Thoracic aorta (tissue), 2 donors: ENCODE results near the gene RAB1B. TPM values are rescaled to one million over a fixed set of nuclear protein-coding genes. Genes with fewer than 3 reads are reported as not detected.
A peak's percentile ranks its signal among the peaks of the same experiment; 100 is the strongest.

Experiments
- ATAC-seq: fragments of 150-250 bp; one replicate; pipeline ENCODE4 v1.8.0; 2017; ENCODE audit warnings: low read depth; ENCODE audit not compliant: insufficient number of reproducible peaks, low FRiP score
- DNase-seq: peaks from one replicate; pipeline ENCODE4 v3.0.0-alpha.2; 2020; ENCODE audit warnings: low spot score
- H3K27ac ChIP-seq, 2 donors: fragments of 200-600 bp; sonication (generic); 1 replicate in 1 of 2; 2 replicates in 1 of 2; pipeline ENCODE4 v1.5.1; 2016; ENCODE audit warnings: mild to moderate bottlenecking in 2 of 2, moderate library complexity in 2 of 2
- H3K27me3 ChIP-seq: fragments of 200-600 bp; sonication (generic); replicated peaks from 2 replicates; pipeline ENCODE4 v1.6.0; 2016; ENCODE audit warnings: mild to moderate bottlenecking; ENCODE audit not compliant: insufficient read depth
- H3K36me3 ChIP-seq: fragments of 200-600 bp; sonication (generic); one replicate; pipeline ENCODE4 v1.5.1; 2016
- H3K4me1 ChIP-seq, 2 donors: fragments of 200-600 bp; sonication (generic); 1 replicate in 1 of 2; 2 replicates in 1 of 2; pipeline versions ENCODE4 v1.5.1 to v1.6.0; 2016; ENCODE audit warnings: low read depth in 2 of 2, mild to moderate bottlenecking in 1 of 2; ENCODE audit not compliant: control insufficient read depth in 1 of 2
- H3K4me3 ChIP-seq: fragments of 200-600 bp; sonication (generic); 2 replicates; pipeline ENCODE4 v1.5.1; 2016; ENCODE audit warnings: mild to moderate bottlenecking
- H3K9me3 ChIP-seq: fragments of 200-600 bp; sonication (generic); 2 replicates; pipeline ENCODE4 v1.5.1; 2016
- total RNA-seq, 2 donors: library from RNA; depleted of rRNA; stranded (reverse); fragments of >200 nt; gene quantifications; one replicate each; pipeline versions ENCODE4 v1.1.0 to v1.2.3, GENCODE V29; 2016
- TF ChIP-seq, protein P1 (sequence below): fragments of 200-600 bp; sonication (generic); IDR thresholded peaks from one replicate; pipeline ENCODE4 v1.5.1; 2019; ENCODE audit warnings: antibody characterized with exemption

RAB1B gene
- total RNA-seq, 2 donors from 2014 or later = 57.2 to 96.0 TPM

DNA sequence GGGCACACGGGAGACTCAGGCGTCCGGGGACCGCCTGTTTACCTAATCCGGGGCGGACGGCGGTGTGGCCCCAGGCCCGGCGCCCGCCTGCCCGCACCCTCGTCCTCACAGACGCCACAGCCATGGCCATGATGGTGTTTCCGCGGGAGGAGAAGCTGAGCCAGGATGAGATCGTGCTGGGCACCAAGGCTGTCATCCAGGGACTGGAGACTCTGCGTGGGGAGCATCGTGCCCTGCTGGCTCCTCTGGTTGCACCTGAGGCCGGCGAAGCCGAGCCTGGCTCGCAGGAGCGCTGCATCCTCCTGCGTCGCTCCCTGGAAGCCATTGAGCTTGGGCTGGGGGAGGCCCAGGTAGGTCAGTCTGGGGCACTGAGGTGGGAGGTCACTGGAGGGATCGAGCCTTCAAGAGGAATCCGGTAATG, 10.0 kb upstream of the RAB1B start:
- peak overlapping the region; percentile 98 for H3K4me3 ChIP-seq
- DNase-seq (no peak), ATAC-seq (no peak)
- H3K36me3 ChIP-seq = peaks cover 22% of the 10 kb centered on the region
- peaks cover 5 to 19% of the 10 kb centered on the region in 2 donors for H3K4me1 ChIP-seq
- peak overlapping the region; percentile 72 to 76 for H3K27ac ChIP-seq
- no peaks in the 10 kb centered on the region for H3K9me3 ChIP-seq
- TF ChIP-seq, protein P1, sequence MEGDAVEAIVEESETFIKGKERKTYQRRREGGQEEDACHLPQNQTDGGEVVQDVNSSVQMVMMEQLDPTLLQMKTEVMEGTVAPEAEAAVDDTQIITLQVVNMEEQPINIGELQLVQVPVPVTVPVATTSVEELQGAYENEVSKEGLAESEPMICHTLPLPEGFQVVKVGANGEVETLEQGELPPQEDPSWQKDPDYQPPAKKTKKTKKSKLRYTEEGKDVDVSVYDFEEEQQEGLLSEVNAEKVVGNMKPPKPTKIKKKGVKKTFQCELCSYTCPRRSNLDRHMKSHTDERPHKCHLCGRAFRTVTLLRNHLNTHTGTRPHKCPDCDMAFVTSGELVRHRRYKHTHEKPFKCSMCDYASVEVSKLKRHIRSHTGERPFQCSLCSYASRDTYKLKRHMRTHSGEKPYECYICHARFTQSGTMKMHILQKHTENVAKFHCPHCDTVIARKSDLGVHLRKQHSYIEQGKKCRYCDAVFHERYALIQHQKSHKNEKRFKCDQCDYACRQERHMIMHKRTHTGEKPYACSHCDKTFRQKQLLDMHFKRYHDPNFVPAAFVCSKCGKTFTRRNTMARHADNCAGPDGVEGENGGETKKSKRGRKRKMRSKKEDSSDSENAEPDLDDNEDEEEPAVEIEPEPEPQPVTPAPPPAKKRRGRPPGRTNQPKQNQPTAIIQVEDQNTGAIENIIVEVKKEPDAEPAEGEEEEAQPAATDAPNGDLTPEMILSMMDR = no peak
- H3K27me3 ChIP-seq = no peaks in the 10 kb centered on the region

DNA sequence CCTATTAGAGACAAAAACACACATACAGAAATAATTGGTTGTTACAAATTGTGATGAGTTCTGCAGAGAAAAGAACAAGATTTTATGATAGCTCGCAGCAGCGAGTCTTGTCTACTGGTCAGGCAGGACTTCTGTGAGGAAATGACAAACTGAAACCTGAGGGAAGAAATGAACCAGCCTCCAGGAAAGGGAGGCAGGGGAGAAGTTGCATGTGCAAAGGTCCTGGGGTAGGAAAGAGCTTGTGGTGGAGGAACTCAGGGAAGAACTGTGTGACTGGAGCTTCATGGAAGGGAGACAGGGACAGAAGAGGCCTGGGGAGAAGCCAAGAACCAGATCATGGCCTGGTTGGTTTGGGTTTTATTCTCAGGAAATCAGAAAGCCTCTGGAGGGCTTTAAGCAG, 9.2 kb upstream of the RAB1B start:
- Histone ChIP-seq H3K9me3 (no peaks in the 10 kb centered on the region), H3K4me1 (peaks cover 5 to 19% of the 10 kb centered on the region in 2 donors), H3K27ac (no peak overlapping the region), H3K27me3 (no peaks in the 10 kb centered on the region), H3K4me3 (no peak overlapping the region), H3K36me3 (peaks cover 26% of the 10 kb centered on the region)
- TF ChIP-seq, protein P1 = no peak
- ATAC-seq (no peak), DNase-seq (no peak)

DNA sequence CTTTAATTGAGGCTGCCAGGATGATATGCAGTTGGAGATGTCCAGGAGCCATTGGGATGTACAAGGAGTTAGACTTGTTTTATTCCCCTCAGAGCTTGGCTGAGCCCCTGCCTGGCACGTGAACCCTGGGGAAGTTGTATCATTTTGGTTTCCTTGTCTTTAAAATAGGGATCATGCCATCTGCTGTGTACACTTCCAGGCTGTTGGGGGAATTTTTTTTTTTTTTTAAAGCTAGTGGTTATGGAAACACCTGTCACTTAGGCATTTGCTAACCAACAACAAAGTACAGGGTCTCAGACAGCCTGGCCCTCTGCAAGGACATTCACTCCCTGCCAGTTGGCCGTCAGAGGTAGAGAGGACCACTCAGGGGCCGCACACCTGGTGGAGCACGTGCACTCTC, 8.5 kb upstream of the RAB1B start:
- no peak overlapping the region for H3K27ac ChIP-seq
- no peaks in the 10 kb centered on the region for H3K27me3 ChIP-seq
- TF ChIP-seq, protein P1 = no peak
- DNase-seq (no peak), ATAC-seq (no peak)
- no peaks in the 10 kb centered on the region for H3K9me3 ChIP-seq
- H3K4me3 ChIP-seq = no peak overlapping the region
- peaks cover 26% of the 10 kb centered on the region for H3K36me3 ChIP-seq
- peaks cover 5 to 19% of the 10 kb centered on the region in 2 donors for H3K4me1 ChIP-seq

- no peak overlapping the region for H3K4me3 ChIP-seq
- H3K36me3 ChIP-seq = peaks cover 26% of the 10 kb centered on the region
- TF ChIP-seq, protein P1 = no peak
- H3K9me3 ChIP-seq = no peaks in the 10 kb centered on the region
- H3K4me1 ChIP-seq = peaks cover 5 to 20% of the 10 kb centered on the region in 2 donors
- no peak overlapping the region for H3K27ac ChIP-seq
- no peak for DNase-seq
- no peak for ATAC-seq
- no peaks in the 10 kb centered on the region for H3K27me3 ChIP-seq
Observed at GRCh38 chr11:66261578-66261977, 6.9 kb upstream of the RAB1B start.

DNA sequence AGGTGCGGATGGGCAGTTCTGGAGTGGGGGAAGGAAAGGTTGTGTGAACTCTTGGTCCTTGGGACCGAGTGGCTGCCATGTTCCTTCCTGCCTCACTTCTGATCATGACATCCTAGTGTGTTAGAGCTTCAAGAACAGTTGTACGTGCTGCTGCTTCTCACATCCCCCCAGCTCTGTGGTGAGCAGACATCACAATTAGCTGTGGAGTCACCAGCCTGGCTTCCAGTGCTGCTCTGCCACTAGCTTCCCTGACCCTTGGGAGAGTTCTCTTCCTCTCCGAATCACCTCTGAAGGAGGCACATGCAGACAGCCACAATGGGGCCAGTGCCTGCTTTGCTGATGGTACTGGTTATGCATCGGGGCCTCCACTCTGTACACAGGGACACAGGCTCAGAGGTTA, 6.2 kb upstream of the RAB1B start:
- Histone ChIP-seq H3K4me1 (peaks cover 8 to 21% of the 10 kb centered on the region in 2 donors), H3K4me3 (no peak overlapping the region), H3K36me3 (peaks cover 26% of the 10 kb centered on the region), H3K27me3 (no peaks in the 10 kb centered on the region), H3K9me3 (no peaks in the 10 kb centered on the region), H3K27ac (no peak overlapping the region)
- ATAC-seq (no peak), DNase-seq (no peak)
- TF ChIP-seq, protein P1 = no peak
